DND-41 (cell line): Measurements from ENCODE around the gene SPATA6L.

Experiments used
- ATAC-seq: fragments of 200-7000 bp; cut with Tn5 transposase; 3 replicates; pipeline ENCODE4 v1.9.1; 2021; ENCODE audit warnings: low read depth; ENCODE audit not compliant: insufficient read depth
- DNase-seq: peaks from one replicate; pipeline ENCODE4 v3.0.0-alpha.2; 2020
- H2AFZ ChIP-seq: 2 replicates; pipeline ENCODE4 v1.6.0; 2012; ENCODE audit warnings: low read depth, low read length
- H3K27ac ChIP-seq: 2 replicates; pipeline ENCODE4 v1.5.1; 2012; ENCODE audit warnings: low read length, inconsistent platforms
- H3K27me3 ChIP-seq: fragments of 200-600 bp; sonication (generic); 2 replicates; pipeline ENCODE4 v1.6.0; 2012; ENCODE audit warnings: low read length, mild to moderate bottlenecking, inconsistent platforms; ENCODE audit not compliant: insufficient read depth, poor library complexity
- H3K36me3 ChIP-seq: 2 replicates; pipeline ENCODE4 v1.5.1; 2012; ENCODE audit warnings: low read length, inconsistent platforms; ENCODE audit not compliant: insufficient read depth
- H3K4me1 ChIP-seq: 2 replicates; pipeline ENCODE4 v1.5.1; 2012; ENCODE audit warnings: mild to moderate bottlenecking, low read length; ENCODE audit not compliant: insufficient read depth
- H3K4me2 ChIP-seq: 2 replicates; pipeline ENCODE4 v1.6.0; 2012; ENCODE audit warnings: mild to moderate bottlenecking, moderate library complexity, low read length, inconsistent platforms; ENCODE audit not compliant: insufficient read depth
- H3K4me3 ChIP-seq, 2 experiments: fragments of 200-600 bp in 1 of 2; shearing (Covaris generic) in 1 of 2; 2 replicates each; pipeline ENCODE4 v1.5.1; 2012 to 2016; ENCODE audit warnings: inconsistent platforms in 2 of 2, low read length in 2 of 2, mild to moderate bottlenecking in 2 of 2, low read depth in 1 of 2, moderate library complexity in 1 of 2
- H3K79me2 ChIP-seq: 2 replicates; pipeline ENCODE4 v1.6.0; 2012; ENCODE audit warnings: low read length, inconsistent platforms; ENCODE audit not compliant: insufficient read depth
- H3K9ac ChIP-seq: 2 replicates; pipeline ENCODE4 v1.6.0; 2012; ENCODE audit warnings: low read depth, mild to moderate bottlenecking, inconsistent platforms, low read length, moderate library complexity
- H3K9me3 ChIP-seq: 2 replicates; pipeline ENCODE4 v1.5.1; 2012; ENCODE audit warnings: low read length, moderate library complexity, mild to moderate bottlenecking, inconsistent platforms; ENCODE audit not compliant: insufficient read depth, severe bottlenecking
- H4K20me1 ChIP-seq: 2 replicates; pipeline ENCODE4 v1.6.0; 2012; ENCODE audit warnings: low read length; ENCODE audit not compliant: insufficient read depth
- CTCF ChIP-seq: IDR thresholded peaks from 2 replicates; pipeline ENCODE4 v1.5.1; 2012; ENCODE audit warnings: borderline replicate concordance, low read length, moderate library complexity, mild to moderate bottlenecking; ENCODE audit not compliant: poor library complexity, severe bottlenecking; ENCODE audit errors: extremely low read depth
- EZH2 ChIP-seq: IDR thresholded peaks from 3 replicates; pipeline ENCODE4 v1.6.1; 2012; ENCODE audit warnings: borderline replicate concordance, low read depth, mild to moderate bottlenecking, moderate library complexity, low read length, inconsistent platforms; ENCODE audit not compliant: severe bottlenecking

SPATA6L gene

DNA sequence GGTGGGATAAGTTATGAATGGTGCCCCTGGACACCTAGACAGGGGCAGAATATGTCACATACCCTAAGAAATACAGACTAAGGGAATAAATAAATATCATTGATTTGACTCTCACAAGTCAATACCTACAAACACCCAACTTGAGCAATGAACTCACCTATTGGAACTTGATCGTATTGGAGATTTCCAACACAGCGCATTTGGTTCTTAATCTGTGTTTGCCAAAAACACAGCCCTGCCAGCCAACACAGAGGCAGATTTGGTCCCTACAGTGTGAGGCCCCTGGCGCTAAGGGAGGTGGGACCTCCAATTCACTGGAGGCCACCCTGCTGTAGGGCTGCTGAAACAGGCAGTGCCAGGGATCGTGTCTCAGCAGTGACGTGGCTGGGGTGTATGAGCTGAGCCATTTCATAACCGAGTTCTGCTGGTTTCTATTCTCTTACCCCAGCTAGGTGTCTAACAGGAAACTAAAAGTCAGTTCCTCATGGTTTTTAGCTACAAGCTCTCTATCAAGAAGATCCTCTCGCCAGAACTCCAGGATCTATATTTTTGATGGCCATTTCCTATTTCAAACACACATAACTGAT lies 91.5 kb downstream of the SPATA6L start:
- Histone ChIP-seq H3K9me3 (no peaks in the 10 kb centered on the region), H3K36me3 (no peaks in the 10 kb centered on the region), H4K20me1 (no peaks in the 10 kb centered on the region), H3K9ac (no peak overlapping the region), H3K79me2 (no peaks in the 10 kb centered on the region), H3K27ac (no peak overlapping the region), H3K4me2 (no peak overlapping the region), H3K4me1 (no peaks in the 10 kb centered on the region), H3K27me3 (no peaks in the 10 kb centered on the region), H2AFZ (no peak overlapping the region), H3K4me3 (no peak overlapping the region)
- no peak for TF ChIP-seq EZH2
- TF ChIP-seq CTCF: no peak
- DNase-seq: no peak
- ATAC-seq: no peak

GRCh38 chr9:4573634-4574389 lies 92.5 kb downstream of the SPATA6L start:
- no peak for DNase-seq
- no peaks in the 10 kb centered on the region for H3K27me3 ChIP-seq

DNA sequence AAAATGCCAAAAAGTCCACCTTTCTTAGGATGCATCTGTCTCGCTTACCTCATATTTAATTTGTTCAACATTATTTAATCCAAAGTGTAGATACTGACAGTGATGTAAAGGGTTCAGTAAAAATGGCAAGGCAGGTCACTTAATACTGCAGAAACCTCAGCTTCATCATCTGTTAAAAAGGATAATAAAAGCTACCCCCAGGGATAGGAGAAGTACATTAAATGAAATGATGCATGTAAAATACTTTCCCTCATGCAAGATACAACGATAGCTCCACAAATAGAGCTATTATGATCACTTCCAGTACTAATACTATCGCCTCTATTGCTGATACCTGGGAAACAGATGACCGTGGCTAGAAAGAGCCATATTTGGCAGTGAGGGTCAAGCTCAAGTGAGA lies 93.1 kb downstream of the SPATA6L start:
- TF ChIP-seq EZH2: no peak
- Histone ChIP-seq H3K4me1 (no peaks in the 10 kb centered on the region), H4K20me1 (no peaks in the 10 kb centered on the region), H3K9me3 (no peaks in the 10 kb centered on the region), H2AFZ (no peak overlapping the region), H3K79me2 (no peaks in the 10 kb centered on the region), H3K27ac (no peak overlapping the region), H3K36me3 (no peaks in the 10 kb centered on the region), H3K4me3 (no peak overlapping the region), H3K4me2 (no peak overlapping the region), H3K27me3 (no peaks in the 10 kb centered on the region), H3K9ac (no peak overlapping the region)
- DNase-seq (no peak), ATAC-seq (no peak)

More at GRCh38 chr9:4573634-4574389, 92.5 kb downstream of the SPATA6L start:
- TF ChIP-seq EZH2: no peak
- TF ChIP-seq CTCF: no peak
- Histone ChIP-seq H3K9me3 (no peaks in the 10 kb centered on the region), H3K27ac (no peak overlapping the region), H3K36me3 (no peaks in the 10 kb centered on the region), H2AFZ (no peak overlapping the region), H3K79me2 (no peaks in the 10 kb centered on the region), H3K4me3 (no peak overlapping the region), H3K4me1 (no peaks in the 10 kb centered on the region), H3K9ac (no peak overlapping the region), H3K4me2 (no peak overlapping the region), H4K20me1 (no peaks in the 10 kb centered on the region)
- no peak for ATAC-seq

DNA sequence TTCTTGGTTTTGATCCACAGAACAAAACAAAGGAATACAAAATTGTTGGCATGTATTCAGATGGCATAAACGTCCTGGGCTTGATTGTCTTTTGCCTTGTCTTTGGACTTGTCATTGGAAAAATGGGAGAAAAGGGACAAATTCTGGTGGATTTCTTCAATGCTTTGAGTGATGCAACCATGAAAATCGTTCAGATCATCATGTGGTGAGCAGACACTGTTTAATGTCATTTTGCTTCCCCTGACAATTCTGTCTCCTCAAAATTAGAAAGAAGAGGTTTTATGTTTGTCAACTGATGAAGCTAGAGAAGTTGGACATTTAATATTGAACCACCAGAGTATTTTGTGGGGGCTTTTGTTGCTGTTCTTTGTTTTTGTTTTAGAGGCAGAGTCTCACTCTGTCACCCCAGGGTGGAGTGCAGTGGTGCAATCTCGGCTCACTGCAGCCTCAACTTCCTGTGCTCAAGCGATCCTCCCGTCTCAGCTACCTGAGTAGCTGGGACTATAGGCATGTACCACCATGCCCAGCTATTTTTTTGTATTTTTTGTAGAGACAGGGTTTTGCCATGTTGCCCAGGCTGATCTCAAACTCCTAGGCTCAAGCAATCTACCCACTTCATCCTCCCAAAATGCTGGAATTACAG lies 94.0 kb downstream of the SPATA6L start:
- no peak overlapping the region for H3K9ac ChIP-seq
- no peak overlapping the region for H2AFZ ChIP-seq
- no peak for DNase-seq
- no peaks in the 10 kb centered on the region for H3K36me3 ChIP-seq
- H3K4me1 ChIP-seq: no peaks in the 10 kb centered on the region
- TF ChIP-seq CTCF: no peak
- no peak for TF ChIP-seq EZH2
- H3K27ac ChIP-seq: no peak overlapping the region
- H4K20me1 ChIP-seq: no peaks in the 10 kb centered on the region
- no peaks in the 10 kb centered on the region for H3K27me3 ChIP-seq
- H3K4me2 ChIP-seq: no peak overlapping the region
- H3K9me3 ChIP-seq: no peaks in the 10 kb centered on the region
- no peaks in the 10 kb centered on the region for H3K79me2 ChIP-seq
- no peak for ATAC-seq
- no peak overlapping the region for H3K4me3 ChIP-seq
